OCI-M2 (cell line): ENCODE measurements around the gene MYO7B.

Source experiments
- DNase-seq: peaks from one replicate; lab custom pipeline; 2025; ENCODE audit not compliant: unreplicated experiment; lab: John Stamatoyannopoulos, UW

Gene MYO7B

GRCh38 chr2:127623388-127624319 is 88.2 kb downstream of the MYO7B start:
- DNase-seq, result no peak

- DNase-seq, result no peak
Observed at GRCh38 chr2:127624320-127624755, 88.9 kb downstream of the MYO7B start.

- DNase-seq, result no peak
Observed at GRCh38 chr2:127624756-127625571, 89.5 kb downstream of the MYO7B start.

DNA sequence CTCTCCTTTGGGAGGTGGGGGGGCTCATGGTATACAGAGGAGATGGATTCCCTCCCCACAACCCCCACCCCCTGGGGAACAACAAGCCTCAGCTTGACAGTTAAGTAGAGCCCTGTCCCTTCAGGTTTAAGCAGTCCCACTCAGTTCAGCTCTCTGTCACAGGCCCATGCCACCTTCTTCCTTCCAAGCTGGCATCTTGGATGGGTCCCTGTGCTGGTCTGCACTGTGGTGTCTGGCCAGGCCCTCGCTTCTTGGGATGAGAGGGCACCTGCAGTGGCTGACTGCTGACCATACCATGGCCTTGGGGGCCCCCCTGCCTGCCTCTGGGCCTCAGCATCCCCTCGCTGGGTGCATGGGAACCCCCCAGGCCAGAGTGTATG is 90.1 kb downstream of the MYO7B start:
- no peak for DNase-seq

- no peak for DNase-seq
Observed at GRCh38 chr2:127626175-127626574, 90.7 kb downstream of the MYO7B start.

GRCh38 chr2:127626917-127627739 is 91.6 kb downstream of the MYO7B start:
- DNase-seq, result no peak

GRCh38 chr2:127627740-127628571 is 92.5 kb downstream of the MYO7B start:
- no peak for DNase-seq

DNA sequence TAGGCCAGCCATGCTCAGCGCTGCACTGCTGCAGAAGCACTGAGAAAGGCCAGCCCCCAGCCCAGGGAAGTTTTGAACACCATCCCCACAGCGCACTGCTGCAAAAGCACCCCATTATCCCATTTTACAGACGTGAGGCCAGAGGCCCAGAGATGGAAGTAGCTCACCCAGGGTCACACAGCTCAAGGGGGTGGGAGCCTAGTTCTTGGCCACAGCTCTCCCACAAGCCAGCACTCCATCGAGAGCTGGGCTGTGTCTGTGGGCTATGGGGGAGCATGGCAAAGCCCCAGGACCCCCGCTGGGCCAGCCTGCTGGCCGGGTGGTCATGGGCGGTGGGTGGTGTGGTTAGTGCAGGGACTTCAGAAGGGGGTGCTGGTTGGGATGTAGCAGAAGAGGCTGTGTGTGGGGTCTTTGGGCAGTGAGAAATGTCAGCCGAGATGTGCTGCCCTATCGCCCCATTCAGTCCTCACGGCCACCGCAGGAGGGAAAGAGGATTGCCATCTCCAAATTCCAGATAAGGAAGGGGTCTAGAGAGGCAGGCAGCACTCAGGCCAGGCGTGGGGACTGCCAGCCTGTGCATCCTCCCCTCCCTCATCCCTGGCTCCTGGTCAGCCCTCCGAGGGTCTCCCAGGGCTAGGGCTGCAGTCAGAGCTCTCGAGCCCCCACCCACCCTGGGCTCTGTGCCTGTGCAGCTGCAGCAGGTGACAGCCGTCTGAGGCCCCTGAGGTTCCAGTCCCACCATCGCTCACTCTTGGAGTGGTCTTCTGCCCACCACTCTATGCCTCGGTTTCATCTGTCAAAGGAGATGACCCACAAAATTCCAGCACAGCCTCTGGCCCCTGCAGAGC is 93.5 kb downstream of the MYO7B start:
- no peak for DNase-seq

GRCh38 chr2:127629637-127630036 is 94.2 kb downstream of the MYO7B start:
- no peak for DNase-seq

DNA sequence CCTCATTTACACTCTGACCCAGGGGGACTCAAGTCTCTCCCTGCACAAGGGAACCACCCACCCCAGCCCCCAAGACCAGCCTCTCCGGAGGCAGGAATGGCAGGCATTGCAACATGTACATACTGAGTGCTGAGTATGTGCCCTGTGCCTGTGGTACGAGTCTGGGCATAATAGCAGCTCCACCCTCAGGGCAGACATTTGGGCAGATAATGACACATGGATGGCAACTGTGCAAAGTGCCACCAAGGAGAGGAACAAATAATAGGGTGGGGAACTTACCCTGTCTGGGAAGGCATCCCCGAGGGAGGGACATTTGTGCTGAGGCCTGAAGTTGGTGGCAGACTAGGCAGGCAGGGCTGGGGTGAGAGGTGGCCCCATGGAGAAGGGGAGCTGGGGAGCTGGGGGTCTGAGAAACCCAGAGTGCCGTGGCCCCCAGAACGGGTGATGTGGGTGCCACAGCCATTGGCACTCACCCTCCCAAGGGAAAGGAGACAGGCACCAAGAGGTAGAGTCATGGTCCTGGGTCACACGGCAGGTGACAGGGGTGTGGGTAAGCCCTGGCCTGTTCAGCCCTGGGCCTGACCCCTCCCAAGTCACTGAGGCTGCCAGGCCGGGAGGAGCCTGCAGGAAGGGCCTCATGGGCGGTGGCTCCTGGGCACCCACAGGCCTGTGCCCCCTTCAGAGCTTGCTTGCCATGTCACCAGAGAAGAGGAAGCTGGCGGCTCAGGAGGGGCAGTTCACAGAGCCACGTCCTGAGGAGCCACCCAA is 94.8 kb downstream of the MYO7B start:
- DNase-seq, result no peak

DNA sequence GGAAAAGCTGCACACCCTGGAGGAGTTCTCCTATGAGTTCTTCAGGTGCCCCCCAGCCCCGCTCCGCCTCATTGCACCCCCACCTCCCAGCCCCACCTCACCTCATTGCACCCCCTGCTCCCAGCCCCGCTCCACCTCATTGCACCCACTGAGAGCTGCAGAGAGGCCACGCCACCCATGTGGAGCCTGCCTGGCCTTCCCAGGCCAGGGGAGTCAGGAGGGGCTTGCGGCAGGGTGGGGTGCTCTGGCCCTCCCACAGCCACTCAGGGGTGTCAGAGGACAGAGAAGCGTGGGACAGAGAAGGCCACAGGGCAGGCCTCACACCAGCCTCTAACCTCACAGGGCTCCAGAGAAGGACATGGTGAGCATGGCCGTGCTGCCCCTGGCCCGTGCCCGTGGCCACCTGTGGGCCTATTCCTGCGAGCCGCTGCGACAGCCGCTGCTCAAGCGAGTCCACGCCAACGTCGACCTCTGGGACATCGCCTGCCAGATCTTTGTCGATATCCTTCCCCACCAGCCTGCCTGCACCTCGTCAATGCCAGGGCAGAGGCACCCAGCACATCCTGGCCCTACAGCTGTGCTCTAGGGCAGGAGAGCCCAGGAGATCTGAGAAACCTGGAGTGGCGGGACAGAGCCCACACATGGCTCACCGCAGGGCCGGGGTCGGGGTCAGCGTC is 95.5 kb downstream of the MYO7B start:
- no peak for DNase-seq

DNA sequence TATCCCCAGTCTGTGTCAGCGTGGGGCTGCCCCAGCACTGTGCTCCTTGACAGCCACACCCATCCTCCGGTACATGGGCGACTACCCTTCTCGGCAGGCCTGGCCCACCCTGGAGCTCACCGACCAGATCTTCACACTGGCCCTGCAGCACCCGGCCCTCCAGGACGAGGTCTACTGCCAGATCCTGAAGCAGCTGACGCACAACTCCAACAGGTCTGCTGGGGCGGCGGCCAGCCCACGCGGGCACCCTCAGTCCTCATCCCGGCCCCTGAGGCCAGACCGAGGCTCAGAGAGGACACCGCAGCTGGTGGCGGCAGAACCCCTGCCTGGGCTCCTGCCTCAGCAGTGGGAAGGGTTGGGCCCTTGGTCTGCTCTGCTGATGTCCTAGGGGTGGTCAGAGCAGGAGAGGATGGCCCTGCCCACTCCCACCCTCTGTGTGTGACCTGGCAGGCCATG is 96.1 kb downstream of the MYO7B start:
- DNase-seq, result no peak

DNA sequence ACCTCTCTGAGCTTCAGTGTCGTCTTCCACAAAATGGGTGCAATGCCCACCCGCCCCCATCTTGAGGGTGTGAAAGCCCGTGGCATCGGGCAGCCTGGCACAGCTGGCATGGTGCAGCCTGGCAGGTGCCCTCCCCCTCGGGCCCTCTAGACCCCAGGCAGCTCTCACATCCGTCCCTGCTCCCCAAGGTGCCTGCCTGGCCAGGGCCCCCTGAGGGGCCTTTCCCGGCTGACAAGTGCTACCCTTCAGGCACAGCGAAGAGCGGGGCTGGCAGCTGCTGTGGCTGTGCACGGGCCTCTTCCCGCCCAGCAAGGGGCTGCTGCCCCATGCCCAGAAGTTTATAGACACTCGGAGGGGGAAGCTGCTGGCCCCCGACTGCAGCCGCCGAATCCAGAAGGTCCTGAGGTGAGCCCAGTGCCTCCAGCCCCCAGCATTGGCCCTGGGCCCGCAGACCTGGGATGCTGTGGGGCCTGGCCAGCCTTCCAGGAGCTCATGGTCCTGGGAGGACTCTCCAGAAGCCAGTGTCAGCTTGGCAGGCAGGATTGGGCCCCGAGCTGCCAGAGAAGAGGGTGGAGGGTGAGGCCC is 96.6 kb downstream of the MYO7B start:
- DNase-seq, result no peak

- no peak for DNase-seq
Observed at GRCh38 chr2:127632592-127633489, 97.4 kb downstream of the MYO7B start.

DNA sequence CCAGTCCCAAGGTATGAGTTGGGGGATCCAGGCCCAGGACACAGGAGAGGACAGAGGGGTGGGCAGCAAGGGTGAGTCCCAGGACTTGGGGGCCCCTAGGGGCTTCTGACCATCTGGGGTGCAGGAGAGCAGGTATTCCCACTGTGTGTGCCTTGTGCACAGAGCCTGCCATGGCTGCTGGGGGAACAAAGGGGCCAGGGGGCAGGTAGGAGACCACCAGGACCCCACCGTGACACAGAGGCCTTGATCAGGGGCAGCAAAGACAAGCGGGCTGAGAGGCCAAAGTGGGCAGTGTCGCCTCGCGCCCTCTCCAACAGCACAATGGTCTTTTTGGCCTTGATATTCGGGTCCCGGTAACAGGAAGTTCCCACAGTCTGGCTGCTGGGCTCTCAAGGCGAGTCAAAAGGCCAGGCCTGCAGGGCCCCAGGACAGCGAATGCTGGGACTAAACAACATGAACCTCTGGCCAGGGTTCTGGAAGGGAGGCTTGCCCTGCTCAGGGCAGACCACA is 98.1 kb downstream of the MYO7B start:
- no peak for DNase-seq

- DNase-seq, result no peak
Observed at GRCh38 chr2:127634066-127634617, 98.7 kb downstream of the MYO7B start.
